ENCODE data around the gene CNPY2. TPM values are rescaled to one million over a fixed set of nuclear protein-coding genes. Genes with fewer than 3 reads are reported as not detected.
A peak's percentile ranks its signal among the peaks of the same experiment; 100 is the strongest.

CNPY2 gene
- total RNA-seq, 4 donors from 2014 or later, result 23.3 to 40.9 (median 37.7) TPM

GRCh38 chr12:56315249-56315621, 553 bp downstream of the CNPY2 start:
- no peak for DNase-seq (ENCODE audit: low spot score in 2 of 2)
- no peak for TF ChIP-seq POLR2A (IDR thresholded peaks at IDR 0.05)
- TF ChIP-seq, protein P1, sequence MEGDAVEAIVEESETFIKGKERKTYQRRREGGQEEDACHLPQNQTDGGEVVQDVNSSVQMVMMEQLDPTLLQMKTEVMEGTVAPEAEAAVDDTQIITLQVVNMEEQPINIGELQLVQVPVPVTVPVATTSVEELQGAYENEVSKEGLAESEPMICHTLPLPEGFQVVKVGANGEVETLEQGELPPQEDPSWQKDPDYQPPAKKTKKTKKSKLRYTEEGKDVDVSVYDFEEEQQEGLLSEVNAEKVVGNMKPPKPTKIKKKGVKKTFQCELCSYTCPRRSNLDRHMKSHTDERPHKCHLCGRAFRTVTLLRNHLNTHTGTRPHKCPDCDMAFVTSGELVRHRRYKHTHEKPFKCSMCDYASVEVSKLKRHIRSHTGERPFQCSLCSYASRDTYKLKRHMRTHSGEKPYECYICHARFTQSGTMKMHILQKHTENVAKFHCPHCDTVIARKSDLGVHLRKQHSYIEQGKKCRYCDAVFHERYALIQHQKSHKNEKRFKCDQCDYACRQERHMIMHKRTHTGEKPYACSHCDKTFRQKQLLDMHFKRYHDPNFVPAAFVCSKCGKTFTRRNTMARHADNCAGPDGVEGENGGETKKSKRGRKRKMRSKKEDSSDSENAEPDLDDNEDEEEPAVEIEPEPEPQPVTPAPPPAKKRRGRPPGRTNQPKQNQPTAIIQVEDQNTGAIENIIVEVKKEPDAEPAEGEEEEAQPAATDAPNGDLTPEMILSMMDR (IDR thresholded peaks at IDR 0.05), result no peak
- WGBS, 2 donors, result 0% methylated on average over 7 to 11 of the region's 11 CpGs
- peak overlapping the region; percentile 78 for H3K4me3 ChIP-seq (ENCODE audit: low read depth, poor library complexity, severe bottlenecking)
- intact Hi-C loops (cut with DNase I; ENCODE audit: low total_unique reads), result no loop called here

DNA sequence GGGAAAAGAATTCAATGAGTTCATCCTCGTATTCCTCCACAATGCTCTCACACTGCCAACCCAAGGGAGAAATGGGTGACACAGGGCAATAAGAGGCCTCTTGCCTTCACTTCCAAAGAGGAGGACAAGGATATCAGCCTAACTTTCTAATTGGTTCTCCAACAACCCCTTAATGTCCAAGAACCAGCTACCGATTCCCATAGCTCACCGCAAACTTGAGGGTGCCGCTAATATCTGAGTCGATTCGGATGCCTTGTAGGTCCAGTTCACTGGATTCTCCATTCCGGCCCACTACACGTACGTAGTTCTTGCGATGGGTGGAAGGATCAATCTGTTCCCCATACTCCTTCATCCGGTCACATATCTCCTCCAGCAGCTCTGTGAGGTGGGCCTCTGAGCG, 4.8 kb downstream of the CNPY2 start:
- WGBS, 2 donors, result 94 to 97% methylated on average over 12 of the region's 12 CpGs
- no peak for DNase-seq (ENCODE audit: low spot score in 2 of 2)
- no peak for TF ChIP-seq POLR2A (IDR thresholded peaks at IDR 0.05)
- TF ChIP-seq, protein P1 (IDR thresholded peaks at IDR 0.05), result no peak
- intact Hi-C loops (cut with DNase I; ENCODE audit: low total_unique reads), result no loop called here
- no peak overlapping the region for H3K4me3 ChIP-seq (ENCODE audit: low read depth, poor library complexity, severe bottlenecking)

DNA sequence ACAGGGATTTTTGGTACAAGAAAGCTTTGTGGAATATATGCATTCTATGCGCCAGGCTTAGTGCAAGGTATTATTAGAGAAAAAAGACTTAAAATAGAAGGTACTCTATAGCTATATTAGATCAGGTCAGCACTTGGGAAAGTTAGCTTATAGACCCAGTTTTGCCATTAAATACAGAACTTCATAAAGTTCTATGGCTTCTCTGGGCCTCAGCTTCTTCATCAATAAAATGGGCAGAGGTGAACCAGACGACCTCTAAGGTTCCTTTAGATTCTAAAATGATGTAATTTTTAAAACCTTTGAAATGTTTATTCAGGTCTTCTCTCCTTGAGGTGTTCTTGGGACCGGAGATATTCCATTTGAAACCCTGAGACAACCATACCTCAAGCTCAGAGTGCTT, 7.1 kb downstream of the CNPY2 start:
- no peak overlapping the region for H3K4me3 ChIP-seq (ENCODE audit: low read depth, poor library complexity, severe bottlenecking)
- WGBS, 2 donors, result 88 to 93% methylated on average over 3 of the region's 3 CpGs
- TF ChIP-seq, protein P1 (IDR thresholded peaks at IDR 0.05), result no peak
- TF ChIP-seq POLR2A (IDR thresholded peaks at IDR 0.05), result no peak
- no peak for DNase-seq (ENCODE audit: low spot score in 2 of 2)
- intact Hi-C loops (cut with DNase I; ENCODE audit: low total_unique reads), result no loop called here

- TF ChIP-seq POLR2A (IDR thresholded peaks at IDR 0.05), result no peak
- TF ChIP-seq, protein P1 (IDR thresholded peaks at IDR 0.05), result no peak
- DNase-seq (ENCODE audit: low spot score in 2 of 2), result no peak
- WGBS, 2 donors, result 87 to 97% methylated on average over 7 of the region's 7 CpGs
- intact Hi-C loops (cut with DNase I; ENCODE audit: low total_unique reads), result no loop called here
- no peak overlapping the region for H3K4me3 ChIP-seq (ENCODE audit: low read depth, poor library complexity, severe bottlenecking)
These were observed 8.4 kb downstream of the CNPY2 start for GRCh38 chr12:56307221-56307965.

DNA sequence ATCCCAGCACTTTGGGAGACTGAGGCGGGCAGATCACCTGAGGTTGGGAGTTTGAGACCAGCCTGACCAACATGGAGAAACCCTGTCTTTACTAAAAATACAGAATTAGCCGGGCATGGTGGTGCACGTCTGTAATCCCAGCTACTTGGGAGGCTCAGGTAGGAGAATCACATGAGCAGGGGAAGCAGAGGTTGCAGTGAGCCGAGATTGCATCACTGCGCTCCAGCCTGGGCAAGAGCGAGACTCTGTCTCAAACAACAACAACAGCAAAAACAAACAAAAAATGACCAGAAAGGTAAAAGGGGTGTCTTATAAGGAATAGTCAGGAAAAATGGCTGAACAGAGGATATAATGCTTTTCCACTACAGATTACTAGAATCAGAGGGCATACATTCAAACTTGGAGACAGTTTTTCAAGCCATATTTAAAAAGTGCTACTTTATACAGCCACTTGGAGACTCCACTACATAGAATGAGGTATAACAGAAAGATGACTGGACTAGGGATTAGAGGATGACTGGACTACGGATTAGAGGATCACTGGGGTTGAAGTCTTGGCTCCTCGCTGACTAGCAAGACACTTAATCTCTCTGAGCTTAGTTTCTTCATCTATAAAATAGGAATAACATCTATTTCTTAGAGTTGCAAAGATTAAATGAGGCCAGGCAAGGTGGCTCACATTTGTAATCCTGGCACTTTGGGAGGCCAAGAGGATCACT, 10.8 kb downstream of the CNPY2 start:
- no peak for DNase-seq (ENCODE audit: low spot score in 2 of 2)
- WGBS, 2 donors, result 91 to 94% methylated on average over 8 of the region's 8 CpGs
- intact Hi-C loops (cut with DNase I; ENCODE audit: low total_unique reads), result no loop called here
- TF ChIP-seq, protein P1 (IDR thresholded peaks at IDR 0.05), result no peak
- no peak for TF ChIP-seq POLR2A (IDR thresholded peaks at IDR 0.05)
- no peak overlapping the region for H3K4me3 ChIP-seq (ENCODE audit: low read depth, poor library complexity, severe bottlenecking)
